GM06990 (cell line): ENCODE results near the gene DPH2.

Source experiments
- DNase-seq: peaks from one replicate; pipeline ENCODE4 v3.0.0-alpha.2; 2011; ENCODE audit not compliant: insufficient read length; ENCODE audit errors: extremely low read depth
- H3K27me3 ChIP-seq: replicated peaks from 2 replicates; pipeline ENCODE4 v1.6.0; 2011; ENCODE audit warnings: low read length; ENCODE audit not compliant: control insufficient read depth, insufficient read depth
- H3K36me3 ChIP-seq: 2 replicates; pipeline ENCODE4 v1.5.1; 2011; ENCODE audit warnings: low read length; ENCODE audit not compliant: control insufficient read depth, insufficient read depth
- H3K4me3 ChIP-seq: replicated peaks from 2 replicates; pipeline ENCODE4 v1.5.1; 2011; ENCODE audit warnings: low read depth, mild to moderate bottlenecking, control low read depth, low read length
- TF ChIP-seq, protein P1 (sequence below): IDR thresholded peaks from 2 replicates; pipeline ENCODE4 v1.5.1; 2011; ENCODE audit warnings: low read length, control low read depth, mild to moderate bottlenecking, inconsistent platforms; ENCODE audit not compliant: insufficient read depth, poor library complexity, severe bottlenecking

Gene DPH2

DNA sequence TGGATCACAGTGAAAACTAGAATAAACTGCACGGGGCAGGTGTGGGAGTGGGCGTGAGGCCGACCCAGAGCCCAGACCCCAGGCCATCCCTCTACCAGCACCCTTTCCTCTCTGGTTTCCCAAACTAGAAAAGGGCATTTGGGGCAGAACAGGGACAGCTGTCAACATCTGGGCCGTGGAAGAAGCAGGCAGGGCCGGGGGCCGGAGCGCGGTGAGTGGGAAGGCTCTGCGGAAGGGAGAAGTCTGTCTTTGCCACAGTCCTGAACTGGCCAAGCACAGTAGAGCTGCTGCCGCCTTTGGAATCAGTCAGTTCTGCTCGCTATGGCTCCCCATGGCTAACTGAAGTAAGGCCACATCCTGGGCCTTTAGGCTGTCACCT is 28.2 kb downstream of the DPH2 start:
- Histone ChIP-seq H3K27me3 (no peaks in the 10 kb centered on the region), H3K36me3 (no peaks in the 10 kb centered on the region), H3K4me3 (no peak overlapping the region)
- DNase-seq, result no peak
- TF ChIP-seq, protein P1, sequence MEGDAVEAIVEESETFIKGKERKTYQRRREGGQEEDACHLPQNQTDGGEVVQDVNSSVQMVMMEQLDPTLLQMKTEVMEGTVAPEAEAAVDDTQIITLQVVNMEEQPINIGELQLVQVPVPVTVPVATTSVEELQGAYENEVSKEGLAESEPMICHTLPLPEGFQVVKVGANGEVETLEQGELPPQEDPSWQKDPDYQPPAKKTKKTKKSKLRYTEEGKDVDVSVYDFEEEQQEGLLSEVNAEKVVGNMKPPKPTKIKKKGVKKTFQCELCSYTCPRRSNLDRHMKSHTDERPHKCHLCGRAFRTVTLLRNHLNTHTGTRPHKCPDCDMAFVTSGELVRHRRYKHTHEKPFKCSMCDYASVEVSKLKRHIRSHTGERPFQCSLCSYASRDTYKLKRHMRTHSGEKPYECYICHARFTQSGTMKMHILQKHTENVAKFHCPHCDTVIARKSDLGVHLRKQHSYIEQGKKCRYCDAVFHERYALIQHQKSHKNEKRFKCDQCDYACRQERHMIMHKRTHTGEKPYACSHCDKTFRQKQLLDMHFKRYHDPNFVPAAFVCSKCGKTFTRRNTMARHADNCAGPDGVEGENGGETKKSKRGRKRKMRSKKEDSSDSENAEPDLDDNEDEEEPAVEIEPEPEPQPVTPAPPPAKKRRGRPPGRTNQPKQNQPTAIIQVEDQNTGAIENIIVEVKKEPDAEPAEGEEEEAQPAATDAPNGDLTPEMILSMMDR, result no peak

DNA sequence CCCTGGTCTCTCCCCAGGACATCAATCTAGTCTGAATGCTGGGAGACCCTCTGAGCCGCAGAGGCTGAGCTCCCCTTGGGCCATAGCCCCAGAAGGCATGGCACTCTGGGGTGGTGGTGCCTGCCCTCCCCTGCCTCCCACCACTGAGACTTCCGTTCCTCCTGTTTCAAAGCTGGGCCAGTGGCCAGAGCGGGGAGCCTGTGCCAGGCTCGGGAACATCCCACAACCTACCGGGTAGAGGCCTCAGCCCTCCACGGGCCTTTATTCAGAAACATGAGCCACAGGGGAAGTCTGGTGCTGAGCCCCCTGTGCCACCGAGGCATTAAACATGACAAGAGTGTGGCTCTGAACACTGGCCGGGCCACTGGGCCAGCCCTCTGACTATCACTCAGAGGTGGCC is 29.6 kb downstream of the DPH2 start:
- no peak overlapping the region for H3K4me3 ChIP-seq
- H3K36me3 ChIP-seq, result no peaks in the 10 kb centered on the region
- no peak for DNase-seq
- H3K27me3 ChIP-seq, result no peaks in the 10 kb centered on the region
- TF ChIP-seq, protein P1, result no peak

DNA sequence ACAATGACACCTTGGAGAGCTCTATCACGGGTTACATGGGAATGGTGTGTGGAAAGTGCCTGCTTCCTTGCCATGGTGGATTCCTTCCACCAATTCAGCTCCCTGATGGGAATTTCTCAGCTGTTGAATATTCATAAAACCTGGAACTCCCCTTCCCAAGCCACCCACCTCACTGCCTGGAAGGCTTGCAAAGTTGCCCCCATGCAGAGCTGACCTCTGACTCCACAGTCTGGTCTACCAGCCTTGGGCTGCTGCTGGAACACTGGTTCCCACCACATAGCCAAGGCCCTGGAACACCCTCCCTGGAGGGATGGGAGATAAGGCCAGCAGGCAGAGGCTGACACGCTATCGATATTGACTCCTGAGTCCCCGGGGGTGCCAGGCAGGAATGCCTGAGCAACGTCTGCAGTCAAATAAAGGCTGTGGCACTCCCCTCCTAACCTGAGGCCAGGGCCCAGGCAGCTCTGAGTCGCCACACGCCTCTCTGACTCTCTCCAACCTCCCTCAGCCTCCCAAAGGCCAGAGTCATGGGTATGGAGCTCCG is 30.4 kb downstream of the DPH2 start:
- no peak for DNase-seq
- Histone ChIP-seq H3K27me3 (no peaks in the 10 kb centered on the region), H3K36me3 (no peaks in the 10 kb centered on the region), H3K4me3 (no peak overlapping the region)
- TF ChIP-seq, protein P1, result no peak

DNA sequence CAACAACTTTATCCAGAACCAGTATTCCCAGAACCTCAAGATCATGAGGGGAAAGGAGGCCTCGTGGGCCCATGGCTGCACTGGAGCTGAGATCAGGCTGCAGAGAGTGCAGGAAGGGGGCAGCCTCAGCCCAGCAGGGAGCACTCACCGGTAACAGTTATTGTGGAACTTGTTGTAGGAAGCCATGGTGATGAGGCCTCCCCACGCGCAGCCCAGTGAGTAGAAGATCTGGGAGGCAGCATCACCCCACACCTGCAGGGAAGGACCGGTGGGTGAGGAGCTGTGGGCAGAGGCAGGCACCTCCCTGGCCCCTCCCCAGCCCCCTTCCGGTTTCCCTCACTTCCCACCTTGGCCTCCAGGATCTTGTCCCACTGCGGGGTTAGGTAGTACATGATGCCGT is 32.4 kb downstream of the DPH2 start:
- Histone ChIP-seq H3K4me3 (no peak overlapping the region), H3K27me3 (no peaks in the 10 kb centered on the region), H3K36me3 (no peaks in the 10 kb centered on the region)
- TF ChIP-seq, protein P1, result no peak
- no peak for DNase-seq

DNA sequence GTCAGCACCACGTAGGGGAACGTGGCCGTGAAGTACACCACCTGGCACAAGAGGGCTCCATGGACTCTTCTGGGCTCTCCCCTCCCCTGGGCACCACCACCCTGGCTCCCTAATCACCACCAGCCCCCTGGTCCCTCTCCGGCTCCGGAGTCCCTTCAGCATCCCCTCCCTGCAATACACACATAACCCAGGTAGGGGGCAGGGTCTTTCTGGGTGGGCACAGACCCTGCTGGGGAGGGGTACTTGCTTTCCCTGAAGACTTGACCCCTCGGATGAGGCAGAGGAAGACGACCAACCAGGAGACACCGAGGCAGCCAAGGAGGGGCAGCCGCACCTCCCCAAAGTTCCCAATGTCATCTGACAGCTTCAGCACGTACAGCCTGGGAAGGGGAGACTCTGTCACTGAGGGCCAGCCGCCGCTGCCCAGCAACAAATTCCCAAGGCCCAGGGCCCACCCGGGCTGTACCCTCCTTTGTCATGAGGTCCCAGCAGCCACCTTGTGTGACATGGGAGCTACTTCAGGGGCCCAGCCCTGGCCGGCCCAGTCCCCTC is 32.9 kb downstream of the DPH2 start:
- H3K4me3 ChIP-seq, result no peak overlapping the region
- no peaks in the 10 kb centered on the region for H3K36me3 ChIP-seq
- TF ChIP-seq, protein P1, result no peak
- no peaks in the 10 kb centered on the region for H3K27me3 ChIP-seq
- DNase-seq, result no peak

DNA sequence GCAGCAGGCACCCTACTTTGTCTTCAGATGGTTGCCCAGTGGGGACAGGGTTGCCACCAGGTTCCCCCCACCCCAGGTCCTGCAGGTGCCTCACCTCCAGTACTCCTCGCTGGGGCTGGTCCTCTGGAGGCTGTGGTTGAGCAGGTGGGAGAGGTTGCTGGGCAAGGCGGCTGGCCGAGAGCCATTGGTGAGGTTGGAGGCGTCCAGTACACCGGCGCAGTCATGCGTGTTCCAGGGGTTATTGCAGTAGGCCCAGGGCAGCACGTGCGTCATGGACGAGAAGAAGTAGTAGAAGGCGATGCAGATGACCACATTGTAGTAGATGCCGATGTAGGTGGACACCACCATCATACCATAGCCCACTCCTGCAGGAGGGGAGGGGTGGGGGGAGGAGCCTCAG is 38.4 kb downstream of the DPH2 start:
- TF ChIP-seq, protein P1, result no peak
- DNase-seq, result no peak
- Histone ChIP-seq H3K36me3 (no peaks in the 10 kb centered on the region), H3K4me3 (no peak overlapping the region), H3K27me3 (no peaks in the 10 kb centered on the region)
